HG02759 (cell line): ENCODE measurements around the gene RAB1B.
A peak's percentile ranks its signal among the peaks of the same experiment; 100 is the strongest.
"Not testable (repeated sequence)": the region's sequence is repeated elsewhere in the genome, so short reads cannot be mapped to it uniquely, and the experiment has no call there.

Experiments
- ATAC-seq: cut with Tn5 transposase; IDR thresholded peaks from one replicate; pipeline ENCODE4 v1.9.1; 2021; ENCODE audit warnings: mild to moderate bottlenecking, moderate library complexity; ENCODE audit not compliant: unreplicated experiment

Gene RAB1B

DNA sequence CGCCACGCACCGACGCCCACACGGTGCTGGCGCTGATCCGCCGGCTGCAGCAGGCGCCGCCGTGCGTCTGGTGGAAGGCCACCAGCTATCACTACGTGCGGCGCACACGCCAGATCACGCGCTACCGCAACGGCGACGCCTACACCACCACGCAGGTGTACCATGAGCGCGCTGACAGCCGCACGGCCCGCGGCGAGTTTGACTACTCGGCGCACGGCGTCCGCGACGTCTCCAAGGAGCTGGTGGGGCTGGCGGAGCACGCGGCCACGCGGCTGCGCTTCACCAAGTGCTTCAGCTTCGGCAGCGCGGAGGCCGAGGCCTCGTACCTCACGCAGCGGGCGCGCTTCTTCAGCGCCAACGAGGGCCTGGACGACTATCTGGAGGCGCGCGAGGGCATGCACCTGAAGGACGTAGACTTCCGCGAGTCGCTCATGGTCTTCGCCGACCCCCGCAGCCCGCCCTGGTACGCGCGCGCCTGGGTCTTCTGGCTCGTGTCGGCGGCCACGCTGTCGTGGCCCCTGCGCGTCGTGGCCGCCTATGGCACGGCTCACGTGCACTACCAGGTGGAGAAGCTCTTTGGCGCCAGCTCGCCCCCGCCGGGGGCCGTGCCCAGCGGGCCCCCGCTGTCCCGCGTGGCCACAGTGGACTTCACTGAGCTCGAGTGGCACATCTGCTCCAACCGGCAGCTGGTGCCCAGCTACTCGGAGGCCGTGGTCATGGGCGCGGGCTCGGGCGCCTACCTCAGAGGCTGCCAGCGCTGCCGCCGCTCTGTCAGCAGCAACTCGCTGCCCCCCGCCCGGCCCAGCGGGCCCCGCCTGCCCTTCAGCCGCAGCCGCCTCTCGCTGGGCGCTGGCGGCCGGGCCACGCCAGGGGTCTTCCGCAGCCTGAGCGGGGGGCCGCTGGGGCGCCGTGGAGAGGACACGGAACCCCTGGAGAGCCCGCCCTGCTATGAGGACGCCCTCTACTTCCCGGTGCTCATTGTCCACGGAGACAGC is 26.5 kb downstream of the RAB1B start:
- ATAC-seq: no peak

DNA sequence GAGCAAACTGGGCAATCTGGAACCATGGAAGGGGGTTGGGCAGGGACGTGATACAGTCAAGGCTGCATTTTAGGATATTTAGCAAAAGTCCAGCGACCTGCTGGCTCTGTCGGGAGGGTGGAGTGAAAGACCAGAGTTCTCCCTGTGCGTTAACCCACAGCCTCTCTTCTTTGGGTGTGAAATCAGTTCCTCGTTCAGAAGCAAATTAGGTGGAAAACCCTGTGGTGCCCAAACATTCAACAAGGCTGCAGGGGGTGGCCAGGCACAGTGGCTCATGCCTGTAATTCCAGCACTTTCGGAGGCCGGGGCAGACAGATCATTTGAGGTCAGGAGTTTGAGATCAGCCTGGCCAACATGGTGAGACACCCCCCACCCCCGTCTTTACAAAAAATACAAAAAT is 29.2 kb downstream of the RAB1B start:
- no peak for ATAC-seq

DNA sequence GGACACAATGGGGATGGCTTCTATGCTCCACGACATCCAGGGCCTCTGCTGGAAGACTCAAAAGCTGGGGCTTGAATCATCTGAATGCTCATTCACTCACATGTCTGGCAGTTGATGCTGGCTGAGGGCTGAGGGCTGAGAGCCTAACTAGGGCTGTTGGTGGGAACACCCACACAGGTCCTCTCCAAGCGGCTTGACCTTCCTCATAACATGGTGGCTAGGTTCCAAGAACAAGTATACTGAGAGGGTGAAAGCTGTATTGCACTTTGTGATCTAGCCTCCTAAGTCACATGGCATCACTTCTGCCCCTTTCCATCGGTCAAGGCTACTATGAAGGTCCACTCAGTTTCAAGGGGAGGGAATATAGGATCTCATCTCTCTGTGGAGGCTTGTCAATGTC is 30.7 kb downstream of the RAB1B start:
- no peak for ATAC-seq

DNA sequence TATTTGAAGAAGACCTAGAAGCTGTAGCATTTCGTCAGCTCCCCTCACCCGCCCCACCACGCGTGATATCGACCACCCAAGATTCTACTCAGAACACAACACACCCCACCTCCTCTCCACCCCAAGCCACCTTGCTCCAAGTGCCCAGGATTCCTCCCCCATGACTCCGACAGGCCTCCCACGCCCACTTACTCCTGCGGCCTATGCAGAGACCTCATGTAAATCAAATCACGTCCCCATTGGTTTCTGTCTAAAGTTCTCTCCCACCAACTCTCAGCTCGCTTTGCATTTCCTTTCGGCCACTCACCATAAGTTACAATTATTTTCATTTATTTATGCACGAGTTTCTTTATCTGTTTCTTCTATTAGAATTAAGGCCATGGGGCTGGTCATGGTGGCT is 34.2 kb downstream of the RAB1B start:
- no peak for ATAC-seq

DNA sequence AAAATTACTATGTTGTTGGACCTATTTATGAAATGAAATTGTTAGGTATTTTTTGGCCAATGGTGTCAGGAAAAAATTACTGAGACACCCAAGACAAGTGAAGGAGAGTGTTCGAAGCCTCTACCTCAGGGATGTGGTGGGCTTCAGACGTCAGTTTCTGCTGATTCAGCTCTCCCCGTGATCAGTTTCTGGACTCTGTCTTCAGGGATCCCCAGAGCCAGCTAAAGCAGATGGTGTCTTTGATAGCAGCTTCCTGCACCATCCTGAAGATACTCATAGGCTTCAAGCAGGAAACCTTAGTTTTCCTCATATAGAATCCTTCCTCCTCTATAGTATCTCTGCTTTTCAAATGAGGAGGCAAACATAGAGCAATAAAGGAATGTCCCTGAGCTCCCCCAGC is 41.0 kb downstream of the RAB1B start:
- ATAC-seq: no peak

DNA sequence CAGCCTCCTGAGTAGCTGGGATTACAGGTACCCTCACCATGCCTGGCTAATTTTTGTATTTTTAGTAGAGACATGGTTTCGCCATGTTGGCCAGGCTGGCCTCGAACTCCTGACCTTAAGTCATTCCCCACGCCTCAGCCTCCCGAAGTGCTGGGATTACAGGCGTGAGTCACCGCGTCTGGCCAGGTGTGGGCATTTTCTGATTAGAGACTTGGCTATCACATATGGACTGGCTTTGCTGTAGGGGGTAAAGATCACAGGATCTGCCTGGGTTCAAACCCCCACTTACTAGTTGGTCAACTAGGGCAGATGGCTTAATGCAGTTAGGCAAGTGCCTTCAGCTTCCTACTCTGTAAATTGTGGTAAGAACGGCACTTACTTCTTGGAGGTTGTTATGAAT is 41.9 kb downstream of the RAB1B start:
- ATAC-seq: no peak

DNA sequence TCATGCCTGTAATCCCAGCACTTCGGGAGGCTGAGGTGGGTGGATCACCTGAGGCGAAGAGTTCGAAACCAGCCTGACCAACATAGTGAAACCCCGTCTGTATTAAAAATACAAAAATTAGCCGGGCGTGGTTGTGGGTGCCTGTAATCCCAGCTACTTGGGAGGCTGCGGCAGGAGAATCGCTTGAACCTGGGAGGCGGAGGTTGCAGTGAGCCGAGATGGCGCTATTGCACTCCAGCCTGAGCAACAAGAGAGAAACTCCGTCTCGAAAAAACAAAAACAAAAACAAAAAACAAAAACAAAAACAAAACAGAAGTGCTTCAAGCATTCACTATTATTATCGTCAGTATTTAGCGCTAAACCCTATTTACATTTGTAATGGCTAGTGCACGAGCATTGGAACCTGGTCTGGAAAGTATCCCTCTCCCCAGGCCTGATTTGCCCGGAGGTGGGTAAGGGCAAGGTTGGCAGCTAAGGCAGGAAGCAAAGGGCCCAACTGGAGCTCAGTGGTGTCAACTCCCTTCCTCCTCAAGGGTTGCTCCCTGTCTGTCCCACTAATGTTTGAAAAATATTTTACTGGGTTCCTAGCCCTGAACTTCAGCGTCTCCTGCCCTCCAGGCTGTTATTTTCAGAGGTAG is 42.5 kb downstream of the RAB1B start:
- ATAC-seq: not testable (repeated sequence)

DNA sequence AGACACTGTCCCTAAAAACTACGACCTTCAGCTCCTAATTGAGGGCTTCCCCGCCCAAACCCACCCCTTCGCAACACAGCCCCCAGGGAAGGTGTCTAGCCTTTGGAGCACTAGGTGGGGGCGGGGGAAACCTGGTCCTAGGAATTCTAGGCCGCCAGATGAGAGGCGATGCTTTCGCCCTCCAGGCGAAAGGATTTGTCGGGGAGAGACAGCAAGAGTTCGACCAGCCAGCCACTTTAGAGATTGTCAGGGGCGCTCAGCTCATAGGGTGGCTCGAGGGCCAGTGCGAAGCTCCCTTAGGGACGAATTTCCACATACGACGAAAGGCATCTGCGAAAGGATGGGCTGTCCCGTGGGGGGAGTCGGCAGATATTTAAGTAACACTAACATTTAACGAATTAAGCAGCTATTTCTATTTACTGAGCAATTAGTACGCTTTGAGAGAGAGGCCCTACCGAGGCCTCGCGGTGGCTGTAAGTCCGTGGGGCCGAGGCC is 43.1 kb downstream of the RAB1B start:
- ATAC-seq: no peak

DNA sequence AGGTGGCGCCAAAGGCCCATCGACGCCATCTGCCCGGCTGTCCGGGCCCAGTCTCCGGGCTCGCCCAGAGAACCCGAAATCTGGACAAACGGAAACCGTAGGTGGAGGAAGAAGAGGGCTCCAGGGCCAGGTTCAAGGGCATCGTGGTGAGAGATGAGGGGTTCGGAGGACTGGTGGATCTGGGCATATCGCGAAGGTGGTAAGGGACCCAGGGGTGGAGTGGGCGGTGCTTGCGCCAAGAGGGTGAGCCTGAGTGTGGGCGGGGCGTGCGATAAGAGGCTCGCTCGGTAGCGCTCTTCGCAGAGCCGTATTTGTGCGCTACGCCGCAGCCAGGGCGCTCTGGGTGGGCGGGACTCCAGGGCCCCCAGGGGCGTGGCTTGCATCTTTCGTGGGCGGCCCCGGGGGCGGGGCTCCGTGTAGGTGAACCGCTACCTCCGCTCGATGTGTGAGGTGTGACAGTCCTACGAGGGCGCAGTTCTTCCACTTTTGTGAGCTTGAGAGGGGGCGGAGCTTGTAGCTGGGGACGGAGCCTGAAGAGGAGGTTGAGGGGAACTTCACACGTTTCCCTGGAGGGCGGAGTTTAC is 43.6 kb downstream of the RAB1B start:
- ATAC-seq: peak; percentile 77

DNA sequence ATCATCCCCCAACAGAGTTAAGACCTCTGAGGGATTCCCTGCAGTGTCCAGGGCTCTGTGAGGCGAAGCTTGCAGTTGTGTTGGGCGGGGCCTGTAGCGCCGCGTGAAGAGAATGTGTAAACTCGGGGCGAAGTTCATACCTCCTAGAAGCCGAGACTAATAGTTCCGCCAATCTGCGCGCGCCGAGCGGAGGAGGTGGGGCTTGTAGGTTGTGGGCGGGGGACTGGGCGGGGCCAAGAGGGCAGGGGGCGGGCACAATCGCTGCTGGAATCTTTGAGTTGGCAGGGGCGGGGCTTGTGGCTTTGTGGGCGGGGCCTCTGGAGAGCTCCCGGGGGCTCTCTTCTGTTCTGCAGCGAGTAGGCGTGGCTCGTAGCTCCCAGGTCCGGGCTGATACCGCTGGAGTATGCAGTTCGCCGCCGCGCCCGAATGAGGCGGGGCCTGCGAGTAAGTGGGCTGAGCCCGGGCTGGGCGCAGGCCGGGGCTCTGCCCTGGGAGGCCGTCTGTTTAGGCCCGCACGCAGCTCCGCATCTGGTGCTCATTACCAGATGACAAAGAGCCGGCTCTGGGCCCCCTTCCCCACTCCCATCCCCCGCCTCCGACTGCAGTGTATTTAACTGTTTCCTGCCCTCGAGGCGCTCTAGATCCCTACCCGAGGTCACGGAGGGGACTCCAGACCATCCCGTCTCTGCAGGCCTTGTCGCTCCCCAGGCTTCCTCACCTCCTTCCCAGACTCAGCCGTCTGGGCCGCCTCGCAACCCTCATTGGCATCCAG is 44.3 kb downstream of the RAB1B start:
- ATAC-seq: peak; percentile 64

DNA sequence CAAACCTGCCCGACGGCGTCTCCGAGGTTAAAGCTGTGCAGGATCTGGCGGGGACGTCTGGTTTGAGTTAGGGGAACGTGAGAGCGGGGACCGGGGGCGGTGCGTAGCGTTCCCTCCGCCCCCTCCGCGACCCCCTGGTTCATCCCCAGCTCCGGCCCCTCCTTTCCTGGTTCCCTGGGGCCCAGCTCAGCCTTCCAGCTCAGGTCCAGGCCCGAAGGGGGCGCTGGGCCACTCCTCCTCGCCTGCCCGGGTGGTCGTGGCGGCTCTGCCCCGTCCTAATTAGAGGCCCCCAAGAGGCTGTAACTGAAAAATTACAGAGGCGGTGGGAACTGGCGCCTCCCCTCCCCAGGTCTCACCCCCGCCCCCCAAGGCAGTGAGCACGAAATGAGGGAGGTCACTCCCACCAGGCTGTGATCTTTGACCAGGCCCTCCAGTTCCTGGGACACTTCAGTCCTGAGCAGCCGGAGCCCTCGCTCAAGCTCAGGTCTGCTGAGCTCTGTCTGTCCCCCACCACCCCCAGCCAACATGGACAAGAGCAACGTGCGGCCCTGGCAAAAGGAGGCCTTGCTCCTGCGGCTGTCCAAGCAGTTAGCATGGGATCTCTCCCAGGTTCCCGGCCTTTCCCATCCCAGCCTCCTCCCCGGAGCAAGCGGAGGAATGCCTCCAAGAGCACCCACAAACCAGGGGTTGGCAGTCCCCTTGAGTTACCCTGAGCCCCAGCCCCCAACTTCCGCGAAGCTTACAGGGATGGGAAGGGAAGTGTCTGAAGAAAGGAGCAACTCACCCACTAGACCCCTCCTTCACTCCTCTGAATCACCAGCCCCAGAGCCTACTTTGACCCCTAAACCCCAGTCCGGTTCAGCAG is 45.1 kb downstream of the RAB1B start:
- ATAC-seq: no peak

DNA sequence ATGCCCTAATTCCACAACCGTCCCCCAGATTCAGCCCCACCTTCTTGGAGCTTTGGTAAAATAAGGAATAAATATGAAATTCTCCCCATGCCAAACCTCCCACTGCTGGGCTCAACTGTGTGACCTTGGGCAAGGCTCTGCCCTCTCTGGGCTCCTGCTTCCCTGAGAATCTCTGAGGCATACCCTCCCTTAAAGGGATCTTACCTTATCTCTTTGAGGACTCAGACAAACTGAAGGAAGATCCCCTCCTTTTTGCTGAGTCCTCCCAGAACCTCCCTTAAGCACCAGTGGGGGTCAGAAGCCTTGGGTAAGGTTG is 45.7 kb downstream of the RAB1B start:
- ATAC-seq: no peak

DNA sequence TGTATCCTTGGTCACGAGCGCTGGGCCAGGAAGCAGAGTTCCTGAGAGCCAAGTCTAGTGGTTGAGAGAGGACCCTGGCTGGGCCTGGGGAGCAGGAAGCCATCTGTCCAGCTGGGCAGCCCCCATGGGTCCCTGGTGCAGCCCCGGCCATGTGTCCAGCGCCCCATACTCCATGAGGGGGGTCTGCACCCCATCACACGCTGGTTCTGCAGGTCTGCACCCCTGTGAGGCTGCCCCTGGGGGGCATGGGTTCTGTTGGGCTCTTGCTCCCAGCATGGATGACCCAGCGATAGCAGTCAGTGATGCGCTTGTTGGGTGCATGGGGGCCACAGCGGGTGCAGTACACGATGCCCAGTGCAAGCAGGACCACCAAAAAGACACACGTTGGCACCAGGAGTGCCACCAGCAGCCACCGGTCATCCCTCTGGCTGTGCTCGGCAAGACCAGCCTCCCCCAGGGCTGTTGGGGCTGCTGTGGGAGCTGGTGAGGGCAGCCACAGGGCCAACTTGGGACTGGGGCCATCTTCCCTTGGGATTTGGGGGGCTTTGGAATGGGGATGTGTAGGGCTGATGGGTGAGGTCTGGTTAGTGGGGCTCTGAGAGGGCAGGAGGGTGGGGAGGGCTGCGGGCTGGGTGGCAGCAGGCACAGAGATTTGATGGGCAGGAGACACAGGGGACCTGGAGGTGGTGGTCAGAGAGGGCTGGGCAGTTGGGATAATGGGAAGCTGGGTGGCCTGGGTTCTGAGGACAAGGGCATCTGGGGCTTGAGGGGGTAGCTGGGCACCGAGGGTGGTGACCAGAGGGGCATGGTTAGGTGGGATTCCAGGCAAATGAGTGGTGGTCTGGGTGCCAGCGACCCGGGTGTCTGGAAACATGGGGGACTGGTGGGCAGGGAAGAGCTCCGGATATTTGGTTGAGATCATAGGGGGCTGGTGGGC is 46.4 kb downstream of the RAB1B start:
- ATAC-seq: no peak

DNA sequence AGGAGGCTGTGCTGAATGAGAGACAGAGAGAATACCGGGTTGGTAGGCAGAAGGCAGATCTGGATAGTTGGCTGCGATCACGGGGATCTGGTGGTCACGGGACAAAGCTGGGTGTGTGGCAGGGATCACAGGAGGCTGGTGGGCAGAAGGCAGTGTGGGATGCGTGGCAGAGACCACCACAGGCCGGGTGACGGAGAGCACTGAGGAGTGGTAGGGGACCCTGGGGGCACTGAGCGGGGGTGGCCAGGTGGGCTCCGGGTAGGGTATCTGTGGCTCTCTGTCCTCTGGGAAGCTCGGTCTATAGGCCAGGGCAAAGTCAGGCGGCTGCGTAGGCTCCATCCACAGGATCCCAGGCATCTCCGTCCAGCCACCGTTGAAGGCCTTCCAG is 47.1 kb downstream of the RAB1B start:
- ATAC-seq: no peak

DNA sequence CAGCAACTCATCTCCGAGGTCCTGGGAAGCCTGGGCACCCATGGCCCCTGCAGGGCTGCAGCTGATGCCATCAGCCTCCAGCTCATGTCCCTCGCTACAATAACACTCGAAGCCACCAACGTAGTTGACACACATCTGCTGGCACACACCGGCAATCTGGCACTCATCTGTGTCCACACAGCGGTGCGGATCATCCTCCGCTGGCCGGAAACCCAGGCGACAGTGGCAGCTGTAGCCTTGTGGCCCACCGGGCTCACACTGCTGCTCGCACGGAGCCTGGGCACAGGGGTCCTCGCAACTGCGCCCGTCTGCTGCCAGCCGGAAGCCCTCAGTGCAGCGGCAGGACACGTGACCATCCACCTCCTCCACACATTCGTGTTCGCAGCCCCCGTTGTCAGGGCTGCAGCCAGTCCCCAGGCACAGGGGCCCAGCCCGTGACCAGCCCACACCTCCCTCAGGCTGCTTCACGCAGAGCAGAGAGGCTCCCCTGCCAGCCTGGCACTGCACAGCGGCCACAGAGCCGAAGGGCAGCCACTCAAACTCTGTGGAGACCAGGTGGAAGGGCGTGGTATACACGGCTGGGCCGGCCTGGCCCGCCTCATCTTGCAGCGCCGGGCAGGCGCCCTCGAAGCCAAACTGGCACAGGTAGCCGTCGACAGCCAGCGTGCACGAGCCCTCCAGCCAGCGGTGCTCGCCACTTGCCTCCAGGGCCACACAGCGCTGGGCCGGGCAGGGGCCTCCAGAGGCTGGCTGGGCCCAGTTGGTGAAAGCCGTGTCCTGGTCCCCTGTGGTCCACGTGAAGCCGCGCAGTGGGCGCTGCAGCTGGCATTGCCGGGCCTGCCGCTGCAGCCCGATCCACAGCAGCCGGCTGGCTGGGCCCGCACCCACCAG is 47.7 kb downstream of the RAB1B start:
- ATAC-seq: no peak

DNA sequence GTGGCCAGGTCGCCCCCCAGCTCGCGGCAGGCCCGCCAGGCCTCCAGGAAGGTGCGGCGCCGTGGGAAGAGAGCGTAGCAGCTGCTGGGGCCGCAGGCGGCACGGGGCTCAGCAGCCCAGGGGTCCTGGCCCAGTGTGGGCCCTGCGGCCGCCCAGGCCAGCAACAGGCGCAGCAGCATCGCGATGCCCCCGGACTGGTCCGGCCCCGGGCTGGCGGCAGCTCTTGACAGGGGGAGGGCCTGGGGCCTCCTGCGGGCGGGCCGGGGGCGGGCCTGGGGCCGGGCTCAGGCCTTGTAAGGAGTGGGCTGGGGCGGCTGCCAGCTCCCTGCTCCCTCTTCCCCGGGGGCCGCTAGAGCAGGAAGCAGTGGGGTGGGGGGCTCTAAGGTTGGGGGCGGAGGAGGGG is 48.4 kb downstream of the RAB1B start, which contains the start of gene CD248:
TSS of gene CD248 (minus strand) at position 196 of the 403 bp plus-strand sequence. CDS start at position 179, 17 bp downstream.
- ATAC-seq: no peak

DNA sequence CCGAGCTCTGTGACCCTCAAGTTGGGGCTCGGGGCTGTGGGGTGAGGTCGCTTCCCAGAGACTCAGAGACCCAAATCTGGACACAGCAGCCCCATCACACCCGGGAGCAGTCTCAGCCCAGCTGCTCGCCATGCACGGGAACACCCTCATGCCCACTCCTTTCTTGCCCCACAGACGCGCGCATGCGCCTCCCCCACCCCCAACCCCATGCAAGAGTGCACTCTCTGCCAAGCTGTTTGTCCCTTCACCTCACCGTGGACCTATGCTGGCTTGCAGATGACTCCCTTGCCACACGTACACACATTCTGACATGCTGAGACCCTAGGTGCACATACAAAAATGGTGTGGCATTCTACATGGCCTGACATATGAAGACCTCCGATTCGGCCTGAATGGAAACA is 48.9 kb downstream of the RAB1B start:
- ATAC-seq: no peak
